GM21423 (cell line): ENCODE measurements around the gene SPOCD1.

Experiments
- ATAC-seq: cut with Tn5 transposase; IDR thresholded peaks from one replicate; pipeline ENCODE4 v1.9.1; 2021; ENCODE audit warnings: mild to moderate bottlenecking, moderate library complexity; ENCODE audit not compliant: unreplicated experiment

The SPOCD1 gene

DNA sequence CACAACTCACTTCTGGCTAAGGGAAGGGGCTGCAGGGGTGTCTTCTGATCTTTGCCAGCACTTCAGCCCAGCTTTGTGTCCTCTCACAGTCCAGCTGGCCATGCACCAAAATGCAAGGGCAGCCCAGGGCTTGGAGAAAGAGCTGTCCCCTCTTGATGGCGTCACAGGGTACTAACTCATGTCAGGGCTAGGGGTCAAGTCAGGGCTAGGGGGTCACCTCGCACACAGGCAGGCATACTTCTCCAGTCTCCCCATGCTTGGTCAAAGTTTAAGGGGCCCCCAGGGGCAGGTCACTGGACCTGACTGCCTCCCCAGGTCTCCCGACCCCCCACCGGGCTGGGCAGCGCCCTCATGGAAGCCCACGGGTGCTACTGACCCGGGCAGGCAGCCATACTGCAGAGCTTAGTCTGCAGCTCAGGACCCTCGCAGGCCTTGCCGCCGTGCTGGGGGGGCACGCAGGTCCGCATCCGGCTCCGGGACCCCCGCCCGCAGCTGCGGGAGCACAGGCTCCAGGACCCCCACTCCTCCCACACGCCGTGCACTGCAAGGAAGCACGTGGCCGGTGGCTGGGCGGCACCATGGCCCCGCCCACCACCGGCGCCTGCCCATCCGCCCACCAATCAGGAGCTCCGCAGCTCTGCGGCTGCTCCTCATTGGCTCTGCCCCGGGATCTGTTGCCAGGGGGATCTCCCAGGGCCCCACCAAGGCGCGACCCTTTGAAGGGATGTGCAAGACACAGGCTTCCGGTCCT lies 73.2 kb downstream of the SPOCD1 start:
- ATAC-seq = no peak
